ENCODE results near the gene PLCE1.
"Not testable (repeated sequence)": the region's sequence is repeated elsewhere in the genome, so short reads cannot be mapped to it uniquely, and the experiment has no call there.

PLCE1 gene

GRCh38 chr10:93993782-93994437 is at the start of gene PLCE1:
Gene PLCE1, plus strand, starts transcription at chr10:93993931. Its CDS starts 37,116 bp downstream, at chr10:94031047.
- H2AFZ ChIP-seq (ENCODE audit: low read depth, low read length) = peak within 1 kb of the TSS; percentile 92

DNA sequence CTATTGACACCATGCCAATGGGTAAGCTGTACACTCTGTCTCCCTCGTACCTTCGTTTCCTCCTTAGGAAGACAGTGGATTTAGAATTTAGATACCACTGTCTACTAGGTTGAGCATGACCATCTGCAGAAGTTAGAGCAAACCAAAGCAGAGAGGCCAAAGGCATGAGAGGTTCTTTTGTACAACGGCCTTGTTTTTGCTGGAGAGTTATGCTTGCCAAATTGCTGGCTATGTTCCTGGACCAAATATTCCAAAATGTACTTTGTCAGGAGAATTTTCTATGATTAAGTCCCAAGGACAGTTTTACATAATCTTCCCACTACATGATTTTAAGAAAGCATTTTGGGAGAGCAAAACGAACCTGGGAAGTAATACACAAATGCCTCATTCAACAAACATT is 47.9 kb upstream of the PLCE1 start:
- Histone ChIP-seq H3K9me3 (ENCODE audit: low read length) (no peaks in the 10 kb centered on the region), H2AFZ (ENCODE audit: low read depth, low read length) (no peak overlapping the region), H3K36me3 (ENCODE audit: insufficient read depth, low read length) (no peaks in the 10 kb centered on the region), H3K4me1 (ENCODE audit: insufficient read depth, low read length) (no peaks in the 10 kb centered on the region), H3K27me3 (ENCODE audit: insufficient read depth, low read length) (no peaks in the 10 kb centered on the region), H3K4me3 (ENCODE audit: low read length) (no peak overlapping the region)

More at GRCh38 chr10:93993782-93994437, at the start of gene PLCE1:
- no peaks in the 10 kb centered on the region for H3K9me3 ChIP-seq (ENCODE audit: low read length)
- H3K4me1 ChIP-seq (ENCODE audit: insufficient read depth, low read length) = peaks cover 19% of the 10 kb centered on the region
- H3K4me3 ChIP-seq (ENCODE audit: low read length) = peak within 1 kb of the TSS; percentile 70
- no peaks in the 10 kb centered on the region for H3K36me3 ChIP-seq (ENCODE audit: insufficient read depth, low read length)
- peaks cover 8% of the 10 kb centered on the region for H3K27me3 ChIP-seq (ENCODE audit: insufficient read depth, low read length)

DNA sequence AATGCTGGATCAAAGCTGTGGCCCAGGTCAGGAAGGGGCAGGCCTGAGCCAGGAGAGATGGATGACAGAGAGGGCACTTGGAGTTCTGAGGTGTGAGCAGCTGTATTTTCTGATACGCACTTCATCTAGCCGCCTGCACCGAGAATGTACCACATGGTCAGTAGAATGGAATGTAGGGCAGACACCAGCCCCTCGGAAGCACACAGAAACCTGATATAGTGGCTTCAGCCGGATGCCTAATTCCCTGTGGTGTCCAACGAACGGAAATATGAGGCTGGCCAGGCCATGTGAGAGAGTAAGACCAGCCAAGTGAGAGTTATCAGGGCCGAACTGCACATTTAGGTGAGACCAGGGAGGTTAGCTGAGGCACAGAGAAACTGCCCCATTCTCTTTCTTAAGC is 46.7 kb upstream of the PLCE1 start:
- no peak overlapping the region for H2AFZ ChIP-seq (ENCODE audit: low read depth, low read length)
- H3K9me3 ChIP-seq (ENCODE audit: low read length) = no peaks in the 10 kb centered on the region
- H3K4me3 ChIP-seq (ENCODE audit: low read length) = no peak overlapping the region
- no peaks in the 10 kb centered on the region for H3K36me3 ChIP-seq (ENCODE audit: insufficient read depth, low read length)
- no peaks in the 10 kb centered on the region for H3K27me3 ChIP-seq (ENCODE audit: insufficient read depth, low read length)
- H3K4me1 ChIP-seq (ENCODE audit: insufficient read depth, low read length) = no peaks in the 10 kb centered on the region

DNA sequence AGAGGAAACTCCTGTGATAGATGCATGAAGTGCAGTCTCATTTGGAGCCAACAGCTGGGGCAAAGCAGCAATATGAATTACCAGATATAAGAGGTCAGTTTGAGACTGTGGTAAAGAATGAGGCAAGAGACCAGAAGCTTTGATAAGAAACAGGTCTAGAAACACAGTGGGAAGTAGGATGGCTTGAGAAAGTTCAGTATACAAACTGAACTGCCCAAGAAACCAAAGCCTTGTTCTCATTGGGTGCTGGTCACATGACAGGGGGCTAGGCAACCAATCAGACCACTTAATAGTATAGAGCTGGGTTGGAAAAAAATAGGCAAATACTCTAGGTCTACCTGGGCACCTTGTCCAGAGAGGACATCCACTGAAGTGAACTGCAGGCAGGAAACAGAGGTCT is 46.2 kb upstream of the PLCE1 start:
- no peak overlapping the region for H3K4me3 ChIP-seq (ENCODE audit: low read length)
- H2AFZ ChIP-seq (ENCODE audit: low read depth, low read length) = no peak overlapping the region
- H3K9me3 ChIP-seq (ENCODE audit: low read length) = no peaks in the 10 kb centered on the region
- no peaks in the 10 kb centered on the region for H3K4me1 ChIP-seq (ENCODE audit: insufficient read depth, low read length)
- H3K27me3 ChIP-seq (ENCODE audit: insufficient read depth, low read length) = no peaks in the 10 kb centered on the region
- H3K36me3 ChIP-seq (ENCODE audit: insufficient read depth, low read length) = no peaks in the 10 kb centered on the region

GRCh38 chr10:93951905-93952304 is 41.8 kb upstream of the PLCE1 start:
- Histone ChIP-seq H3K4me3 (ENCODE audit: low read length) (no peak overlapping the region), H2AFZ (ENCODE audit: low read depth, low read length) (no peak overlapping the region), H3K27me3 (ENCODE audit: insufficient read depth, low read length) (no peaks in the 10 kb centered on the region), H3K4me1 (ENCODE audit: insufficient read depth, low read length) (no peaks in the 10 kb centered on the region), H3K36me3 (ENCODE audit: insufficient read depth, low read length) (no peaks in the 10 kb centered on the region), H3K9me3 (ENCODE audit: low read length) (no peaks in the 10 kb centered on the region)

- no peaks in the 10 kb centered on the region for H3K36me3 ChIP-seq (ENCODE audit: insufficient read depth, low read length)
- H3K4me1 ChIP-seq (ENCODE audit: insufficient read depth, low read length) = no peaks in the 10 kb centered on the region
- no peak overlapping the region for H2AFZ ChIP-seq (ENCODE audit: low read depth, low read length)
- no peaks in the 10 kb centered on the region for H3K27me3 ChIP-seq (ENCODE audit: insufficient read depth, low read length)
- no peak overlapping the region for H3K4me3 ChIP-seq (ENCODE audit: low read length)
- H3K9me3 ChIP-seq (ENCODE audit: low read length) = no peaks in the 10 kb centered on the region
Observed at GRCh38 chr10:93954299-93954698, 39.4 kb upstream of the PLCE1 start.

DNA sequence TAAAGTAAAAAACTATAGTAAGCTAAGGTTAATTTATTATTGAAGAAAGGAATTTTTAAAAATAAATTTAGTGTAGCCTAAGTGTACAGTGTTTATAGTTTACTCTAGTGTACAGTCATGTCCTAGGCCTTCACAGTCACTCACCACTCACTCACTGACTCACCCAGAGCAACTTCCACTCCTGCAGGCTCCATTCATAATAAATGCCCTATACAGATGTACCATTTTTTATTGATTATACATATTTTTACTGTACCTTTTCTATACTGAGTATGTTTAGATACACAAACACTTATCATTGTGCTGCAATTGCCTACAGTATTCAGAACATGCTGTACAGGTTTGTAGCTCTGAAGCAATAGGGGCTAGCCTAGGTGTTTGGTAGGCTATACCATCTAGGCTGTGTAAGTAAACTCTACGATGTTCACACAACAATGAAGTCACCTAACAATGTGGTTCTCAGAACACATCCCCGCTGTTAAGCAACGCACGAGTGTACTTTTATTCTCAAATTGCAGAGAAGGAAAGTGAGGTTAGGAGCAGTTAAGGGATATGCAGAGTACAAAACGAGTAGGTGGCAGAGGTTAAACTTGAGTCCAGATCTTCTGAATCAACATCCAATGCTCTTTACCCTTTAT is 38.9 kb upstream of the PLCE1 start:
- H3K36me3 ChIP-seq (ENCODE audit: insufficient read depth, low read length) = no peaks in the 10 kb centered on the region
- no peaks in the 10 kb centered on the region for H3K4me1 ChIP-seq (ENCODE audit: insufficient read depth, low read length)
- no peak overlapping the region for H2AFZ ChIP-seq (ENCODE audit: low read depth, low read length)
- no peaks in the 10 kb centered on the region for H3K27me3 ChIP-seq (ENCODE audit: insufficient read depth, low read length)
- H3K9me3 ChIP-seq (ENCODE audit: low read length) = no peaks in the 10 kb centered on the region
- H3K4me3 ChIP-seq (ENCODE audit: low read length) = no peak overlapping the region

- no peak overlapping the region for H2AFZ ChIP-seq (ENCODE audit: low read depth, low read length)
- no peaks in the 10 kb centered on the region for H3K36me3 ChIP-seq (ENCODE audit: insufficient read depth, low read length)
- no peak overlapping the region for H3K4me3 ChIP-seq (ENCODE audit: low read length)
- H3K4me1 ChIP-seq (ENCODE audit: insufficient read depth, low read length) = no peaks in the 10 kb centered on the region
- H3K9me3 ChIP-seq (ENCODE audit: low read length) = no peaks in the 10 kb centered on the region
- no peaks in the 10 kb centered on the region for H3K27me3 ChIP-seq (ENCODE audit: insufficient read depth, low read length)
Observed at GRCh38 chr10:93958834-93959233, 34.9 kb upstream of the PLCE1 start.

DNA sequence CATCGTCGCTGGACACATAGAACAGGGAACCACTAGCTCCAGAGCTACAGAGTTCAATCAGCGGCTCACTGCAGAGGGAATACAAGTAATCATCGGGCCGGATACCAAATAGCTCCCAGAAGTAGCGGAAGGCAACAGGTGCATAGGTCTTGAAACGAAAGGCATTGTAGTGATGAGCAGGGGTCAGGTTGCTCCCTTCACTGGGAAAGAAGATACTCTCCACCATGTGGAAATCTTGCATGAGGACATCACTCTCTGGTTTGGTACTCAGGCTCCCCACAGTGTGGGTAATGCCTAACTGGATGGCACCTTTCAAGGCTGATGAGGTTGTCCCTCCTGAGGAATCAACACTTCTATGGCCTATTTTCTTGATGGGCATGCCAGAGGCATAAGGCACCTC is 32.7 kb upstream of the PLCE1 start:
- not testable (repeated sequence) for H3K4me1 ChIP-seq (ENCODE audit: insufficient read depth, low read length); H3K36me3 ChIP-seq (ENCODE audit: insufficient read depth, low read length); H3K27me3 ChIP-seq (ENCODE audit: insufficient read depth, low read length); H2AFZ ChIP-seq (ENCODE audit: low read depth, low read length); H3K4me3 ChIP-seq (ENCODE audit: low read length); H3K9me3 ChIP-seq (ENCODE audit: low read length)

DNA sequence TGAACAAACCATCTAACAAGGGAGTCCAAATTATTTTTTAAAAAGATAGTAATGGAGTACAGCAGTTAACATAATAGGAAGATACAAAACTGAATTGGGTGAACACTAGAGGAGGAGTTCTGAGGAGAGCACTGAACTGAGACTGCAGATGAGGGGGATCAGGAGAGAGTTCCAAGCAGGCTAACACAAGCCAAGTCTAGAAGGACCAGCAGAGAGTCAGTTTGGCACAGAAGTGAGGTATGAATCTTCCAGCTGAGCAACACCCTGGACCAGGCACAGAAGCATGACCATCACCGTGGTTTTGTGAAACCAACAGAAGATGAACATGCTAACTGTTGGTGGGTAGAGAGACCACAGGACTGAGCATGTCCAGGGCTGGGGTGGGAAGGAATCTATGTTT is 30.8 kb upstream of the PLCE1 start:
- no peaks in the 10 kb centered on the region for H3K36me3 ChIP-seq (ENCODE audit: insufficient read depth, low read length)
- no peaks in the 10 kb centered on the region for H3K27me3 ChIP-seq (ENCODE audit: insufficient read depth, low read length)
- no peaks in the 10 kb centered on the region for H3K9me3 ChIP-seq (ENCODE audit: low read length)
- H3K4me1 ChIP-seq (ENCODE audit: insufficient read depth, low read length) = no peaks in the 10 kb centered on the region
- H3K4me3 ChIP-seq (ENCODE audit: low read length) = no peak overlapping the region
- H2AFZ ChIP-seq (ENCODE audit: low read depth, low read length) = no peak overlapping the region

DNA sequence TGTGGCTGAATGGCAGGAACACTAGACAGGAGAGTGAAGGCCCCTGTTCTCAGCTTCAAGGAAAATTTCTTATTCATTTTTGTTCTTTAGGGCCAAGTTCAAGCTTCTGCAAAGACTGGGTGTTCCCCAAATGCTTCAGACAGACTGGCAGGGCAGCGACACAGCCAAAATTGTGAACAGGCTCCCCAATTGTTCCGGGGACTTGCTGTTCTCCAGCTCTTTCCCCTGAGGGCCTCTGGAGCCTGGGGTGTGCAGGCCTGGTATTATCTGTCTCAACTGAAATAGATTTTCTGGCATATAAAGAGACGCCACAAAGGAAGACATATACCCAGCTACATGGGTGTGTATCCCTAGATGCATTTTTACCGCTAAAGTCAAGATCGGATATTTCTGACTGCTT is 30.3 kb upstream of the PLCE1 start:
- Histone ChIP-seq H3K36me3 (ENCODE audit: insufficient read depth, low read length) (no peaks in the 10 kb centered on the region), H3K4me3 (ENCODE audit: low read length) (no peak overlapping the region), H3K27me3 (ENCODE audit: insufficient read depth, low read length) (no peaks in the 10 kb centered on the region), H3K4me1 (ENCODE audit: insufficient read depth, low read length) (no peaks in the 10 kb centered on the region), H2AFZ (ENCODE audit: low read depth, low read length) (no peak overlapping the region), H3K9me3 (ENCODE audit: low read length) (no peaks in the 10 kb centered on the region)

DNA sequence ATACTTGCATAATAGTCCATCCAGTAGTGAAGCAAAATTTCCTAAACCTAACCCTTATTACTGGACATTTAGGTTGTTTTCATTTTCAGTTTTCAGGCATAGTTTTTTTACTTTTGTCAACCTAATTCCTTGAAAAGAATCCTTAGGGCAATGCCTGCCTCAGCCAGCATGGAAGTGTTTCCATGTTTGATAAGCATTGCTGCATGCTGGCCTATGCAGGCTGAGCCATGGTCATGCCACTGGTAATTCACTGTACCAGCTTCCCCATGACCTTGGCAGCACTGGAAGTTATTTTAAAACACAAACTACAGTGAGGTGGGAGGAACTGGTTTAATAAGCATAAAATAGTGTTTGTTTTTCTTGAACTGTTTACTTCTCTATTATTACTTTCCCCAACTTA is 27.8 kb upstream of the PLCE1 start:
- Histone ChIP-seq H2AFZ (ENCODE audit: low read depth, low read length) (no peak overlapping the region), H3K9me3 (ENCODE audit: low read length) (no peaks in the 10 kb centered on the region), H3K4me3 (ENCODE audit: low read length) (no peak overlapping the region), H3K27me3 (ENCODE audit: insufficient read depth, low read length) (no peaks in the 10 kb centered on the region), H3K4me1 (ENCODE audit: insufficient read depth, low read length) (no peaks in the 10 kb centered on the region), H3K36me3 (ENCODE audit: insufficient read depth, low read length) (no peaks in the 10 kb centered on the region)

GRCh38 chr10:93967756-93968155 is 26.0 kb upstream of the PLCE1 start:
- H3K36me3 ChIP-seq (ENCODE audit: insufficient read depth, low read length) = no peaks in the 10 kb centered on the region
- H3K27me3 ChIP-seq (ENCODE audit: insufficient read depth, low read length) = no peaks in the 10 kb centered on the region
- no peak overlapping the region for H3K4me3 ChIP-seq (ENCODE audit: low read length)
- H3K9me3 ChIP-seq (ENCODE audit: low read length) = no peaks in the 10 kb centered on the region
- no peak overlapping the region for H2AFZ ChIP-seq (ENCODE audit: low read depth, low read length)
- no peaks in the 10 kb centered on the region for H3K4me1 ChIP-seq (ENCODE audit: insufficient read depth, low read length)

DNA sequence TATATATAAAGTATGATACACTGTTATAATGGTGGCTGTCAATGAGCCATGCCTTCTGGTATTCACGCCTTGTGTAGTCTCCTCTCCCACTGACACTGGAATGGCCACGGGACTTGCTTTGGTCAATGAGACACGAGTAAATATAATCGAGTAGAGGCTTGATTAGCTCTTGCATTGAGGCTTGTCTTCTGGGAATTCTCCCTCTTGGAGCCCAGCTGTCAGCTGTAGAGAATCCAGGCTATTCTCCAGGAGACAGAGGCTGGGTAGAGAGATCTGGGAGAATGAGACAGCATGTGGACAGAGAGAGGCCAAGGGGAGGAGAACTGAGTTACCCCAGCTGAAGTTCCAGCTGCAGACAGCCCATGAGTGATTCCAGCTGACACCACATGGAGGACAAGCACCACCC is 25.2 kb upstream of the PLCE1 start:
- Histone ChIP-seq H3K36me3 (ENCODE audit: insufficient read depth, low read length) (no peaks in the 10 kb centered on the region), H3K9me3 (ENCODE audit: low read length) (no peaks in the 10 kb centered on the region), H2AFZ (ENCODE audit: low read depth, low read length) (no peak overlapping the region), H3K4me1 (ENCODE audit: insufficient read depth, low read length) (no peaks in the 10 kb centered on the region), H3K4me3 (ENCODE audit: low read length) (no peak overlapping the region), H3K27me3 (ENCODE audit: insufficient read depth, low read length) (no peaks in the 10 kb centered on the region)

All from neuron (in vitro differentiated cells).